Measurements from ENCODE around the gene HCN1. TPM values are rescaled to one million over a fixed set of nuclear protein-coding genes. Genes with fewer than 3 reads are reported as not detected.
A peak's percentile ranks its signal among the peaks of the same experiment; 100 is the strongest.
"Not testable (repeated sequence)": the region's sequence is repeated elsewhere in the genome, so short reads cannot be mapped to it uniquely, and the experiment has no call there.

Gene HCN1
- total and polyA plus RNA-seq, 11 donors, result 0.09 to 0.43 (median 0.15) TPM; not detected in 6

GRCh38 chr5:45604092-45604491 is 92.1 kb downstream of the HCN1 start:
- intact Hi-C loops (cut with DNase I), result no loop called here
- DNase-seq (no peak), ATAC-seq (peak in 1 of 4 donors; percentile 45)
- no peak for TF ChIP-seq CTCF (IDR thresholded peaks at IDR 0.05)
- TF ChIP-seq POLR2A (IDR thresholded peaks at IDR 0.05), result no peak
- H3K27ac ChIP-seq, result no peak overlapping the region
- 17 to 29% (median 21%) methylated on average over 2 of the region's 2 CpGs for WGBS, 4 donors
- no peaks in the 10 kb centered on the region for H3K27me3 ChIP-seq
- H3K36me3 ChIP-seq, result no peaks in the 10 kb centered on the region
- H3K4me1 ChIP-seq, result no peaks in the 10 kb centered on the region
- H3K9me3 ChIP-seq, result peaks cover 0 to under 1% (median 0%) of the 10 kb centered on the region in 12 donors
- no peak overlapping the region for H3K4me3 ChIP-seq

DNA sequence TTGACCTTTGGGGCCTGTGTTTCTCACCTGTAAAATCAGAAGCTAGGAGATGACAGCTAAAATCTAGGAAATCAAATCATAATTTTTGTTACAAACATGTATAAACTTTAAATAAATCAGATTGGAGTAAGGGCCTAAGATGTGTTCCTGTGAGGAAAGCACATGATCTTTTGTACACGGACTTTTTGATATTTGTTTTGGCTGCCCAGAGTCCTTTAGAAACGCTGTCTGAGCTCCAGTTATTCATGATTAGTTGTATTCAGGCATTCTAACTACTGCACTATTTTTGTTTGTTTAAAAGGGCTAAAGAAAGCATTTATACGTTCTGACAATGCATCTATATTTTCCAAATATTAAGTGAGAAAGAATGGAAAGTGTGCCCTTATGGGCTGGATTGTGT is 94.8 kb downstream of the HCN1 start:
- no peak for TF ChIP-seq CTCF (IDR thresholded peaks at IDR 0.05)
- no peak for TF ChIP-seq POLR2A (IDR thresholded peaks at IDR 0.05)
- Histone ChIP-seq H3K4me3 (no peak overlapping the region), H3K9me3 (peaks cover 0 to 10% (median 0%) of the 10 kb centered on the region in 12 donors), H3K27me3 (no peaks in the 10 kb centered on the region), H3K27ac (no peak overlapping the region), H3K4me1 (no peaks in the 10 kb centered on the region), H3K36me3 (no peaks in the 10 kb centered on the region)
- no peak for DNase-seq
- intact Hi-C loops (cut with DNase I), result no loop called here
- ATAC-seq, result no peak
- whole genome bisulfite sequencing, 4 donors, result 29 to 47% (median 34%) methylated on average over 3 of the region's 3 CpGs

DNA sequence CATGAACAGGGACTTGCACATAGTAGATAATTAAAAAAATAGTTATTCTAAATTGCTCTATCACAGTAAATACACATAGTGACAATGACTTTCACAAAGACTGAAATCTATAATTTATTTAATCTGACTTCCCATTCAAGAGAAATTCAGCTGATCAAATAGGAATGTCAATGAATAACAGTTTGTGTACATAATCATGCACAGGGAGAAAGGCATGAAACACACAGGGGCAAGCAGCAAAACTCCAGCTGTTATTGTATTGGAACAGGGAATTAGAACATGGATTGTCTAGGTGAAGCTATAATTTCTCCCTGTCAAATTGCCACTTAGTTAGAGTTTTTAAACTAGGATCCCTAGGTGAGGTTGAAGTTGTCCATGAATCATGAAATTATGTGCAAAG is 99.9 kb downstream of the HCN1 start:
- DNase-seq (no peak), ATAC-seq (no peak)
- Histone ChIP-seq H3K36me3 (no peaks in the 10 kb centered on the region), H3K9me3 (peaks cover 0 to 13% (median 0%) of the 10 kb centered on the region in 12 donors), H3K27me3 (no peaks in the 10 kb centered on the region), H3K27ac (no peak overlapping the region), H3K4me3 (no peak overlapping the region), H3K4me1 (no peaks in the 10 kb centered on the region)
- intact Hi-C loops (cut with DNase I), result no loop called here
- TF ChIP-seq CTCF (IDR thresholded peaks at IDR 0.05) (no peak), POLR2A (IDR thresholded peaks at IDR 0.05) (no peak)

DNA sequence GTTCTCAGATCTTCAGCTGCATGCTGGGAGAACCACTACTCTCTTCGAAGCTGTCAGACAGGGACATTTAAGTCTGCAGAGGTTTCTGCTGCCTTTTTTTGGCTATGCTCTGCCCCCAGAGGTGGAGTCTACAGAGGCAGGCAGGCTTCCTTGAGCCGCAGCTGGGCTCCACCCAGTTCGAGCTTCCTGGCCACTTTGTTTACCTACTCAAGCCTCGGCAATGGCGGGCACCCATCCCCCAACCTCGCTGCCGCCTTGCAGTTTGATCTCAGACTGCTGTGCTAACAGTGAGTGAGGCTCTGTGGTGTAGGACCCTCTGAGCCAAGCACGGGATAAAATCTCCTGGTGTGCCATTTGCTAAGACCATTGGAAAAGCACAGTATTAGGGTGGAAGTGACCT is 110.2 kb downstream of the HCN1 start:
- H3K4me1 ChIP-seq; H3K27ac ChIP-seq; H3K4me3 ChIP-seq; H3K27me3 ChIP-seq; intact Hi-C loops (cut with DNase I); H3K36me3 ChIP-seq; H3K9me3 ChIP-seq; ATAC-seq; DNase-seq: not testable (repeated sequence)
- WGBS, 4 donors, result 69 to 80% (median 77%) methylated on average over 8 of the region's 8 CpGs

- WGBS, 4 donors, result 16 to 21% (median 21%) methylated on average over 2 of the region's 2 CpGs
- peaks cover 0 to 12% (median 0%) of the 10 kb centered on the region in 12 donors for H3K9me3 ChIP-seq
- TF ChIP-seq POLR2A (IDR thresholded peaks at IDR 0.05), result no peak
- no peak for TF ChIP-seq CTCF (IDR thresholded peaks at IDR 0.05)
- no peak overlapping the region for H3K4me3 ChIP-seq
- no peaks in the 10 kb centered on the region for H3K27me3 ChIP-seq
- peaks cover 0 to 3% (median 0%) of the 10 kb centered on the region in 12 donors for H3K4me1 ChIP-seq
- ATAC-seq (peak; percentile 77 to 96 (median 85)), DNase-seq (no peak)
- no peaks in the 10 kb centered on the region for H3K36me3 ChIP-seq
- H3K27ac ChIP-seq, result peak overlapping the region in 2 of 12 donors; percentile 15 to 33
- intact Hi-C loops (cut with DNase I), result no loop called here
These were observed 117.9 kb downstream of the HCN1 start for GRCh38 chr5:45578270-45578669.
